ENCODE data around the gene ZCCHC14.
"Not testable (repeated sequence)": the region's sequence is repeated elsewhere in the genome, so short reads cannot be mapped to it uniquely, and the experiment has no call there.

ZCCHC14 gene

GRCh38 chr16:87484487-87485331, 8.1 kb downstream of the ZCCHC14 start:
- Histone ChIP-seq H3K4me1 (ENCODE audit: insufficient read depth, low read length) (peaks cover 5% of the 10 kb centered on the region), H3K9ac (ENCODE audit: low read depth, low read length) (no peak overlapping the region), H3K9me3 (ENCODE audit: control insufficient read depth, insufficient read depth, low read length) (no peaks in the 10 kb centered on the region), H3K36me3 (ENCODE audit: insufficient read depth, low read length) (0 out of 2 replicates have a peak, but pooled peaks cover 2% of the 10 kb centered on the region)

- H3K9me3 ChIP-seq (ENCODE audit: control insufficient read depth, insufficient read depth, low read length): no peaks in the 10 kb centered on the region
- H3K9ac ChIP-seq (ENCODE audit: low read depth, low read length): no peak overlapping the region
- 0 out of 2 replicates have a peak, but pooled peaks cover 2% of the 10 kb centered on the region for H3K36me3 ChIP-seq (ENCODE audit: insufficient read depth, low read length)
- H3K4me1 ChIP-seq (ENCODE audit: insufficient read depth, low read length): peaks cover 4% of the 10 kb centered on the region
These were observed 9.3 kb downstream of the ZCCHC14 start for GRCh38 chr16:87483481-87483880.

- not testable (repeated sequence) for H3K9me3 ChIP-seq (ENCODE audit: control insufficient read depth, insufficient read depth, low read length); H3K36me3 ChIP-seq (ENCODE audit: insufficient read depth, low read length); H3K4me1 ChIP-seq (ENCODE audit: insufficient read depth, low read length); H3K9ac ChIP-seq (ENCODE audit: low read depth, low read length)
These were observed 10.2 kb downstream of the ZCCHC14 start for GRCh38 chr16:87482670-87483069.

- Histone ChIP-seq H3K9me3 (ENCODE audit: control insufficient read depth, insufficient read depth, low read length) (no peaks in the 10 kb centered on the region), H3K9ac (ENCODE audit: low read depth, low read length) (no peak overlapping the region), H3K4me1 (ENCODE audit: insufficient read depth, low read length) (peaks cover 4% of the 10 kb centered on the region), H3K36me3 (ENCODE audit: insufficient read depth, low read length) (0 out of 2 replicates have a peak, but pooled peaks cover 2% of the 10 kb centered on the region)
These were observed 10.6 kb downstream of the ZCCHC14 start for GRCh38 chr16:87482266-87482665.

GRCh38 chr16:87481711-87482110, 11.1 kb downstream of the ZCCHC14 start:
- H3K9me3 ChIP-seq (ENCODE audit: control insufficient read depth, insufficient read depth, low read length); H3K9ac ChIP-seq (ENCODE audit: low read depth, low read length); H3K4me1 ChIP-seq (ENCODE audit: insufficient read depth, low read length); H3K36me3 ChIP-seq (ENCODE audit: insufficient read depth, low read length): not testable (repeated sequence)

GRCh38 chr16:87477209-87477981, 15.4 kb downstream of the ZCCHC14 start:
- not testable (repeated sequence) for H3K9me3 ChIP-seq (ENCODE audit: control insufficient read depth, insufficient read depth, low read length); H3K4me1 ChIP-seq (ENCODE audit: insufficient read depth, low read length); H3K36me3 ChIP-seq (ENCODE audit: insufficient read depth, low read length); H3K9ac ChIP-seq (ENCODE audit: low read depth, low read length)

GRCh38 chr16:87474566-87474996, 18.2 kb downstream of the ZCCHC14 start:
- Histone ChIP-seq H3K9ac (ENCODE audit: low read depth, low read length) (no peak overlapping the region), H3K9me3 (ENCODE audit: control insufficient read depth, insufficient read depth, low read length) (no peaks in the 10 kb centered on the region), H3K4me1 (ENCODE audit: insufficient read depth, low read length) (peaks cover 6% of the 10 kb centered on the region; the same call in 1 of the 2 replicates), H3K36me3 (ENCODE audit: insufficient read depth, low read length) (no peaks in the 10 kb centered on the region)

- no peaks in the 10 kb centered on the region for H3K9me3 ChIP-seq (ENCODE audit: control insufficient read depth, insufficient read depth, low read length)
- peaks cover 6% of the 10 kb centered on the region; the same call in 1 of the 2 replicates for H3K4me1 ChIP-seq (ENCODE audit: insufficient read depth, low read length)
- no peak overlapping the region for H3K9ac ChIP-seq (ENCODE audit: low read depth, low read length)
- H3K36me3 ChIP-seq (ENCODE audit: insufficient read depth, low read length): no peaks in the 10 kb centered on the region
These were observed 18.8 kb downstream of the ZCCHC14 start for GRCh38 chr16:87474017-87474416.

GRCh38 chr16:87472935-87473334, 19.9 kb downstream of the ZCCHC14 start:
- no peaks in the 10 kb centered on the region for H3K36me3 ChIP-seq (ENCODE audit: insufficient read depth, low read length)

GRCh38 chr16:87472142-87472778, 20.6 kb downstream of the ZCCHC14 start:
- Histone ChIP-seq H3K9me3 (ENCODE audit: control insufficient read depth, insufficient read depth, low read length) (no peaks in the 10 kb centered on the region), H3K4me1 (ENCODE audit: insufficient read depth, low read length) (peaks cover 6% of the 10 kb centered on the region; the same call in 1 of the 2 replicates), H3K9ac (ENCODE audit: low read depth, low read length) (no peak overlapping the region), H3K36me3 (ENCODE audit: insufficient read depth, low read length) (no peaks in the 10 kb centered on the region)

More at GRCh38 chr16:87472935-87473334, 19.9 kb downstream of the ZCCHC14 start:
- Histone ChIP-seq H3K9ac (ENCODE audit: low read depth, low read length) (no peak overlapping the region), H3K4me1 (ENCODE audit: insufficient read depth, low read length) (peaks cover 6% of the 10 kb centered on the region; the same call in 1 of the 2 replicates), H3K9me3 (ENCODE audit: control insufficient read depth, insufficient read depth, low read length) (no peaks in the 10 kb centered on the region)

- H3K9me3 ChIP-seq (ENCODE audit: control insufficient read depth, insufficient read depth, low read length): no peaks in the 10 kb centered on the region
- no peak overlapping the region for H3K9ac ChIP-seq (ENCODE audit: low read depth, low read length)
- H3K4me1 ChIP-seq (ENCODE audit: insufficient read depth, low read length): peaks cover 7% of the 10 kb centered on the region
- H3K36me3 ChIP-seq (ENCODE audit: insufficient read depth, low read length): no peaks in the 10 kb centered on the region
These were observed 21.3 kb downstream of the ZCCHC14 start for GRCh38 chr16:87471278-87472141.

- H3K4me1 ChIP-seq (ENCODE audit: insufficient read depth, low read length): peaks cover 16% of the 10 kb centered on the region
These were observed 22.5 kb downstream of the ZCCHC14 start for GRCh38 chr16:87470332-87470731.

GRCh38 chr16:87469169-87469568, 23.7 kb downstream of the ZCCHC14 start:
- Histone ChIP-seq H3K4me1 (ENCODE audit: insufficient read depth, low read length) (peaks cover 26% of the 10 kb centered on the region), H3K9ac (ENCODE audit: low read depth, low read length) (no peak overlapping the region), H3K9me3 (ENCODE audit: control insufficient read depth, insufficient read depth, low read length) (no peaks in the 10 kb centered on the region), H3K36me3 (ENCODE audit: insufficient read depth, low read length) (no peaks in the 10 kb centered on the region)

More at GRCh38 chr16:87470332-87470731, 22.5 kb downstream of the ZCCHC14 start:
- Histone ChIP-seq H3K9me3 (ENCODE audit: control insufficient read depth, insufficient read depth, low read length) (no peaks in the 10 kb centered on the region), H3K36me3 (ENCODE audit: insufficient read depth, low read length) (no peaks in the 10 kb centered on the region), H3K9ac (ENCODE audit: low read depth, low read length) (no peak overlapping the region)
